NOMO-1 (cell line): ENCODE results near the gene NAIF1.
"Not testable (repeated sequence)": the region's sequence is repeated elsewhere in the genome, so short reads cannot be mapped to it uniquely, and the experiment has no call there.

Experiments
- DNase-seq, 2 experiments: peaks; one replicate each; lab custom pipeline; 2025; ENCODE audit not compliant: unreplicated experiment in 2 of 2; lab: John Stamatoyannopoulos, UW

Gene NAIF1, protein sequence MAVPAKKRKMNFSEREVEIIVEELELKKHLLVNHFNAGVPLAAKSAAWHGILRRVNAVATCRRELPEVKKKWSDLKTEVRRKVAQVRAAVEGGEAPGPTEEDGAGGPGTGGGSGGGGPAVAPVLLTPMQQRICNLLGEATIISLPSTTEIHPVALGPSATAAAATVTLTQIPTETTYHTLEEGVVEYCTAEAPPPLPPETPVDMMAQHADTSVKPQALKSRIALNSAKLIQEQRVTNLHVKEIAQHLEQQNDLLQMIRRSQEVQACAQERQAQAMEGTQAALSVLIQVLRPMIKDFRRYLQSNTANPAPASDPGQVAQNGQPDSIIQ

DNA sequence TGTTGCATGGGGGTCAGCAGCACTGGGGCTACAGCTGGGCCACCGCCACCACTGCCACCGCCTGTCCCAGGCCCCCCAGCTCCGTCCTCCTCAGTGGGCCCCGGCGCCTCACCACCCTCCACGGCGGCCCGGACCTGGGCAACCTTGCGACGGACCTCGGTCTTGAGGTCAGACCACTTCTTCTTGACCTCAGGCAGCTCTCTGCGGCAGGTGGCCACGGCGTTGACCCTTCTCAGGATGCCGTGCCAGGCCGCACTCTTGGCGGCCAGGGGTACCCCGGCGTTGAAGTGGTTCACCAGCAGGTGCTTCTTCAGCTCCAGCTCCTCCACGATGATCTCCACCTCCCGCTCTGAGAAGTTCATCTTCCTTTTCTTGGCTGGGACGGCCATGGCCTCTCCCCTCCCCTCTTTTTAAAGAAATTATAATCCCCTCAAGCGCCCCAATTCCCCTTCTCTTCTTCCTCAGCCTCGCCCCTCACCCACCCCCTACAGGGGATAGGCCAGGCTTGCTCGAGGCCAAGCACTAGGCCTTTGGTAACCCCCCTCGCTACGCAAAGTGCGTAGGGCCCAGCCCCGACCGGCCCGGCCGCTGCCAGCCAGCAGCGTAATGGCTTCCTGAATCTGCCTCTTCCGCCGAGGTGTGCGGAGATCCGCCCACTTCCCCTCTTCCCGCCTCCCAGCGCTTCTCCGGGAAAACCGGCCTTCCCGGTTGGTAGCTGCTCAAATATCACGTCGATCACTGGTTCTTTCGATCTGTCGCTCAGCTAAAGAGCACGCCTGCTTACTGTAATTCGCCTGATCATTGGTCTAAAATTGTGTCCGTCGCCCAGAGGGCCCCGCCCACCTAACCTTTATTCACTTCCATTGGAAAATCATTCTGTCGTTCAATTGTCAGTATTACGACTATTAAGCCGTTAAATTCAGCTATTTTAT lies at the start of gene NAIF1:
Gene NAIF1 (minus strand): TSS at position 608 of the 932 bp plus-strand sequence. CDS start 219 bp downstream, at position 389.
- DNase-seq, result peak; percentile 97 to 99

DNA sequence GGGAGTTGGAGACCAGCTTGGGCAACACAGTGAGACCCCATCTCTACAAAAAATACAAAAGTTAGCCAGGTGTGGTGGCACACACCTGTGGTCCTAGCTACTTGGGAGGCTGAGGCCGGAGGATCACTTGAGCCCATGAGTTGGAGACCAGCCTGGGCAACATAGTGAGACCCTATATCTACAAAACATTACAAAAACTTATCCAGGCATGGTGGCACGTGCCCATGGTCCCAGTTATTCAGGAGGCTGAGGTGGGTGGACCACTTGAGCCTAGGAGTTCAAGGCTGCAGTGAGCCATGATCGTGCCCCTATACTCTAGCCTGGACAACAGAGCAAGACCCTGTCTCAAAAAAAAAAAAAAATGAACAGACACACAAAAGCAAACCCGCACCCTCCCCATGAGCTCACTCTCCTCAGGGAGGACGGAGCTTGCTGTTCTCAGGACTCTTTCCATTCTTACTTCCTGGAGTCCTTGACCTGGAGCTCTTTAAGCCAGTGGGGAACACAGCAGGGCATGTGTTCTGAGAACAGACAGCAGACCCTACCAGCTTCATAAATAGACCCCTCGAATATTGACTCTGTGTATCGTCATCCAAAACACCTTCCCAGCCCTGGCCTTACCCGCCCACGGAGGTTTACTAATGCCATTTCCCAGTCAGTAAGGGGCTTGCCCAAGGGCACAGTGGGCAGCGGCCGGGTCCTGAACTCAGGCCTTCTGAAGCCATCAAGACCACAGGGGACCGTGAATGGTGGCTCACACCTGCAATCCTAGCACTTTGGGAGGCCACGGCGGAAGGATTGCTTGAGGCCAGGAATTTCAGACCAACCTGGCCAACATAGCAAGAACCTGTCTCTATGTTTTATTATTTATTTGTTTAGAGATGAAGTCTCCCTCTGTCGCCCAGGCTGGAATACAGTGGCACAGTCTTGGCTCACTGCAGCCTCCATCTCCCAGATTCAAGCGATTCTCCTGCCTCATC lies 49.3 kb upstream of the NAIF1 start:
- DNase-seq, result no peak

DNA sequence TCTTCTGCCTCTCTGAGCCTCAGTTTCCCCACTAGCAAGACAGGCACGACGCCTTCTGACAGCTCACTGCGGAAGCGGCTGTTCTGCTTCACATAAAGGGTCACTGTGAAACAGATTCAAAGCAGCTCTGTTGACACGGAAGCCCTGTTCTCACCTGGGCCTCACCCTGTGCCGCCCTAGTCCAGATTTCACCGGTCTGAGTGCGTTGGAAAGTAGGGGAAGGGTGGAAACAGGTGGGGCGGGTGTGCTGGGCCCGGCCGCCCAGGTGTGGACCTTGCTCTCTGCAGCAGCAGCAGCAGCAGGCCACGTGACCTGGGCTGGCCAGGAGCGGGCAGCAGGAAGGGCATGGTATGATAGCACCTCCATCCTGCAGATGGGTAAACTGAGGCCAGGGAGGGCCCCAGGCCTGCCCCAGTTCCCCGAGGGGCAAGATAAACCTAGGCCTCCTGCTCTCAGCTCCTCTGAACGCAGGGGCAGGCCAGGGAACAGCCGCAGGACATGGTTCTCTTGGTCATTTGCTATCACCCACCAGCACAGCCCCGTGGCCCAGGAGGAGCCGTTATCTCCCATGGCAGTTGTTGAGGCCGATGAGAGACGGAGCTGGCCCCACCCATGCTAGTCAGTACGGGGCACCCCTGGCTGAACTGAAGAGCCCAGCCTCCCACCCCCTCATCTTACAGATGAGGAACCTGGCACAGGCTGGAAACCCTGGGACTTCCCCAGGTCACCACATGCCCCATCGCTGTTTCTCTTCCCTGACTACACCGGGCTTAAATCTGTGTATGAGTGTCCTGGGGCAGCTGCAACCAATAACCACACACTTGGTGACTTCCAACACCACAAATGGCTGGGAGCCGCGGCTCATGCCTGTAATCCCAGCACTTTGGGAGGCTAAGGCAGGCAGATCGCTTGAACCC lies 48.3 kb upstream of the NAIF1 start:
- no peak for DNase-seq

DNA sequence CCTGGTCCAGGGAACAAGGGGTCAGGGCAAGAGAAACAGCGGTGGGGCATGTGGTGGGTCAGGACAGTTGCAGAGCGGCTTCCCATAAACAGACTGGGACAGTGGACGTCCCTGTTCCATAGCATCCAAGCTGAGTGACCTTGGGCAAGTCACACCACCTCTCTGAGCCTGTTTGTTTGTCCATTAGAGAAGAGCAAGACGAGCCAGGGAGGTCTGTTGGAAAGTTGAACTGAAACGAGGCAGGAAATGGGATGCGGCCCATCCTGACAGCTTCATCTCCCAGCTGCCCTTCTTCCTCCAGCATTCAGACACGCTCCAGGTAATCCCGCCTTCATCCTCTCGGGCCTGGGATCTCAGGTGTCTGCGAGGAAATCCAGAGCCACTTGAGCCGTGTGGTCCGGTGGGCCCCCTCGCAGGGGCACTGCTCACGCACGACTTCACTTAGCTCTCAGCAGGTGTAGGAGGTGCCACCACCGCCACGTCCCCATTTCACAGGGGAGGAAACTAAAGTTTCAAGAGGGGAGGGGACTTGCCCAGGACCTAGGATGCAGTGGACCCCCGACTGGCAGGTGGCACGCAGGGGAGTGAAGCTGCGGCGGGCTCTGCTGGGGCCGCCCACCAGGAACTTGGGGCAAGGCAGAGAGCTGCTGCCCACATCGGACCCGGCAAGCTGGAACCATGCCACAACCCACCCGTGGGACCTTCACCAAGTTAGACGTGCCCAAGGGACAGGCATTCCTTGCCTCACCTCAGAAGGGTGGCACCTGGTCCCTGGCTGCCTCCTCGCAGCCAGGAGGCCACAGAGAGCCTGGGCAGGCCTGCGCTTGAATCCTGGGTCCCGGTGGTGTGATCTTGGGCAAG lies 47.4 kb upstream of the NAIF1 start:
- DNase-seq, result no peak

DNA sequence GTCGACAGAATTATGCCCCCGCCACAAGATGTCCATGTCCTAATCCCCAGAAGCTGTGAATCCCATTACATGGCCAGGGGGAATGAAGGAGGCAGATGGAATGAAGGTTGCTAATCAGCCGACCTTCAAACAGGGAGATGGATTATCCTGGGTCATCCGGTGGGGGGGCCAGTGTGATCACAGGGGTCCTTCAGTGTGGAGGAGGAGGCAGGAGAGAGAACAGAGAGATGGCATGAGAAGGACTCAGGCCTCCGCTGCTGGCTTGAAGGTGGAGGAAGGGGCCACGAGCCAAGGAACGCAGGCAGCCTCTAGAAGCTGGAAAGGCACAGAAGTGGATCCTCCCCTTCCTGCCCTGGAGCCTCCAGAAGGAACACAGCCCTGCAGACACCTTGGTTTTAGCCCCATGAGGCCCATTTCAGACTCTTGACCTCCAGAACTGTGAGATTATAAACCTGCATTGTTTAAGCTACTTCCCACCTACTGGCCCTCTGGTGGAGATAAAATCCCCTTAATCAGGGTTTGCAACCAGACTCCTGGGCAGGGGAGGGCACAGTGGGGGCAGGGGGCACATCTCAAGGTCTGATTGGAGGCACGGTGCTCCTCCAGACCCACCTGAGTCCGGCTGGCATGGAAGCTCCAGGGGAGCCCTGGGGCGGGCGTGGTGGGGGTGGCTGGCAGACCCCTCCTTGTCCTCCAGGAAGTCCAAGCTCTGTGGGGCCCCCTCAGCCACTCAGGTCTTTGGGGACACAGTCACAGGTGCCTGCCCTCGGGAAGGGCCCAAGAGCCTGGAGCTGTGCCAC lies 46.6 kb upstream of the NAIF1 start:
- DNase-seq, result no peak

DNA sequence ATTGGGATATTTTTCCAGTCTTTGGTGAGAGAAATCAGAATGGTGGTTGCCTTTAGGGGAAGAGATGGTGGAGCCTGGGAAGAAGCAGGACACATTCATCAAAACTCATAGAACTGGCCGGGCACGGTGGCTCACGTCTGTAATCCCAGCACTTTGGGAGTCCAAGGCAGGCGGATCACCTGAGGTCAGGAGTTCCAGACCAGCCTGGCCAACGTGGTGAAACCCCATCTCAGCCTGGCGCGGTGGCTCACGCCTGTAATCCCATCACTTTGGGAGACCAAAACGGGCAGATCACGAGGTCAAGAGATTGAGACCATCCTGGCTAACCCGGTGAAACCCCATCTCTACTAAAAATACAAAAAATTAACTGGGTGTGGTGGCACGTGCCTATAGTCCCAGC lies 44.6 kb upstream of the NAIF1 start:
- DNase-seq, result not testable (repeated sequence)

DNA sequence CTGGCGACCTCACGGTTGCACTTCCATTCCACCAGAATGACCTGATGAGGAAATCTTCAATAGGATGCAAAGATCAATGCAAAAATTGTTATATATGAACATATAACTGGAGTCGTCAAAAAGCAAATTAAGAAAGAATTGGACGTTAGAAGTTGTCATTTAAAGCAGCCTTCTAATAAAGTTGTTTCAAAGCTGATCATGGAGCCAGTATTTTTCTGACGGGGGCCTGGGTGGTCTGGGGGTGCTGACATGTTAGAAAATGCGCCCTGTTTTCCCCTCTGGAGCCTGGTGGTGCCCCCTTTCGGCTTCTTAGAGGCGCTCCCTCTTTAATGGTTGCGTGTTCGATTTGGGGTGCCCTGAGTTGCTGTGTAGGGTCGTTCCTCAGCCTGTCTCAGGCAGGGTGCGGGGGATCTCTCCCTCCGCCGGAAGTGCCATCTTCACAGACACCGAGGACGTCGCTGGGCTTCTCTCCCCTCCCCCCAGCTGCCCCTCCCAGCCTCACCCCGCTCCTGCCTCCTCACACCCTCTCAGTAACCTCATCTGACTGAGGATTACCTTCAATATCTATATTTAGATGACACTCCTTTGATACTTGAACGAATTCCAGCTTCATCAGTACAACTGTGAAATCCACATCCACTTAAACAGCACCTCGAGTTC lies 42.1 kb upstream of the NAIF1 start:
- no peak for DNase-seq

DNA sequence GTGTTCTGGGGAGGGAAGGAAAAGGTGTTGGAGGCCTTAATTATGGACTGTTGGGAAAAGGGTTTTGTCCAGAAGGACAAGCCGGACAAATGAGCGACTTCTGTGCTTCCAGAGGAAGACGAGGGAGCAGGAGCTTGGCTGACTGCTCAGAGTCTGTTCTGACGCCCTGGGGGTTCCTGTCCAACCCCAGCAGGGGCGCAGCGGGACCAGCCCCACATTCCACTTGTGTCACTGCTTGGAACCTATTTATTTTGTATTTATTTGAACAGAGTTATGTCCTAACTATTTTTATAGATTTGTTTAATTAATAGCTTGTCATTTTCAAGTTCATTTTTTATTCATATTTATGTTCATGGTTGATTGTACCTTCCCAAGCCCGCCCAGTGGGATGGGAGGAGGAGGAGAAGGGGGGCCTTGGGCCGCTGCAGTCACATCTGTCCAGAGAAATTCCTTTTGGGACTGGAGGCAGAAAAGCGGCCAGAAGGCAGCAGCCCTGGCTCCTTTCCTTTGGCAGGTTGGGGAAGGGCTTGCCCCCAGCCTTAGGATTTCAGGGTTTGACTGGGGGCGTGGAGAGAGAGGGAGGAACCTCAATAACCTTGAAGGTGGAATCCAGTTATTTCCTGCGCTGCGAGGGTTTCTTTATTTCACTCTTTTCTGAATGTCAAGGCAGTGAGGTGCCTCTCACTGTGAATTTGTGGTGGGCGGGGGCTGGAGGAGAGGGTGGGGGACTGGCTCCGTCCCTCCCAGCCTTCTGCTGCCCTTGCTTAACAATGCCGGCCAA lies 41.3 kb upstream of the NAIF1 start:
- DNase-seq, result no peak

DNA sequence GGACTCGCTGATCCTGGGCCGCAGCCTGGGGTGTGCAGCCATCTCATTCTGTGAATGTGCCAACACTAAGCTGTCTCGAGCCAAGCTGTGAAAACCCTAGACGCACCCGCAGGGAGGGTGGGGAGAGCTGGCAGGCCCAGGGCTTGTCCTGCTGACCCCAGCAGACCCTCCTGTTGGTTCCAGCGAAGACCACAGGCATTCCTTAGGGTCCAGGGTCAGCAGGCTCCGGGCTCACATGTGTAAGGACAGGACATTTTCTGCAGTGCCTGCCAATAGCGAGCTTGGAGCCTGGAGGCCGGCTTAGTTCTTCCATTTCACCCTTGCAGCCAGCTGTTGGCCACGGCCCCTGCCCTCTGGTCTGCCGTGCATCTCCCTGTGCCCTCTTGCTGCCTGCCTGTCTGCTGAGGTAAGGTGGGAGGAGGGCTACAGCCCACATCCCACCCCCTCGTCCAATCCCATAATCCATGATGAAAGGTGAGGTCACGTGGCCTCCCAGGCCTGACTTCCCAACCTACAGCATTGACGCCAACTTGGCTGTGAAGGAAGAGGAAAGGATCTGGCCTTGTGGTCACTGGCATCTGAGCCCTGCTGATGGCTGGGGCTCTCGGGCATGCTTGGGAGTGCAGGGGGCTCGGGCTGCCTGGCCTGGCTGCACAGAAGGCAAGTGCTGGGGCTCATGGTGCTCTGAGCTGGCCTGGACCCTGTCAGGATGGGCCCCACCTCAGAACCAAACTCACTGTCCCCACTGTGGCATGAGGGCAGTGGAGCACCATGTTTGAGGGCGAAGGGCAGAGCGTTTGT lies 40.5 kb upstream of the NAIF1 start:
- DNase-seq, result no peak

DNA sequence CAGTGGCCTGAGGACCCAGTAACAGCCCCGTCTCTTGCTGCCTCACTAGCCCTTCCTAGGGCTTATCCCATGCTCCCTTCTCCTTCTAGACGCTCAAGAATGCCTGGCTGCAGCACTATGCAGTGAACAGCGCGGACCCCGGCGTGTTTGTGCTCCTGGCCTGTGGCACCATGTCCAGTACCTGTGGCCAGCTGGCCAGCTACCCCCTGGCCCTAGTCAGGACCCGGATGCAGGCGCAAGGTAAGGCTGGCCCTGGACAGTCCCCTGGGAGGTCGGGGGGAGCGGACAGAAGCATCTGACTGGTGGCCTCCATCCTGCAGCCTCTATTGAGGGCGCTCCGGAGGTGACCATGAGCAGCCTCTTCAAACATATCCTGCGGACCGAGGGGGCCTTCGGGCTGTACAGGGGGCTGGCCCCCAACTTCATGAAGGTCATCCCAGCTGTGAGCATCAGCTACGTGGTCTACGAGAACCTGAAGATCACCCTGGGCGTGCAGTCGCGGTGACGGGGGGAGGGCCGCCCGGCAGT lies 39.9 kb upstream of the NAIF1 start:
- DNase-seq, result no peak

DNA sequence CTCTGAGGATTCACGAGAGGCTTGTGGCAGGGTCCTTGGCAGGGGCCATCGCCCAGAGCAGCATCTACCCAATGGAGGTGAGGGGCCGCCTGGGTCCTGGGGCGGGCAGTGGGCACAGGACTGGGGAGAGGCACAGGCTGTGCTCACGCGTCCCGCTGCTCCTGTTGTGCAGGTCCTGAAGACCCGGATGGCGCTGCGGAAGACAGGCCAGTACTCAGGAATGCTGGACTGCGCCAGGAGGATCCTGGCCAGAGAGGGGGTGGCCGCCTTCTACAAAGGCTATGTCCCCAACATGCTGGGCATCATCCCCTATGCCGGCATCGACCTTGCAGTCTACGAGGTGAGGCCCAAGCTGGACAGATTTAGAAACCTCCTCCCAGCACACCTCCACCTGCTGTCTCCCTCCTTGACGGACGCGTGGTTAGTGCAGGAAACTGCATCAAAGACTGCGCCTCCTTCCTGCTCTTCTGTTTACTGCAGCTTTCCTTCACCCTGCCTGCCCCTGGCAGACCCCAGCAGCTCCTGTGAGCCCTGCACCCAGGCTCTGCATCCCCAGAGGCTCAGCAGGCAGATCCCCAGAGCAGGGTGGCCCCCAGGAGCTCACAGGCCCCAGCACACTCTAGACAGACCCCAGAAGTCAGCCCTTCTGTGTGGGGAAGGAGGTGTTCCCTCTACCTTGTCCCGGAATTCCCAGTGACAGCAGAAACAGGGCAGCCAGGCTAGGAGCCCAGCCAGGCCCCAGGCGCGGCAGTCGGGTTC lies 39.2 kb upstream of the NAIF1 start:
- no peak for DNase-seq

DNA sequence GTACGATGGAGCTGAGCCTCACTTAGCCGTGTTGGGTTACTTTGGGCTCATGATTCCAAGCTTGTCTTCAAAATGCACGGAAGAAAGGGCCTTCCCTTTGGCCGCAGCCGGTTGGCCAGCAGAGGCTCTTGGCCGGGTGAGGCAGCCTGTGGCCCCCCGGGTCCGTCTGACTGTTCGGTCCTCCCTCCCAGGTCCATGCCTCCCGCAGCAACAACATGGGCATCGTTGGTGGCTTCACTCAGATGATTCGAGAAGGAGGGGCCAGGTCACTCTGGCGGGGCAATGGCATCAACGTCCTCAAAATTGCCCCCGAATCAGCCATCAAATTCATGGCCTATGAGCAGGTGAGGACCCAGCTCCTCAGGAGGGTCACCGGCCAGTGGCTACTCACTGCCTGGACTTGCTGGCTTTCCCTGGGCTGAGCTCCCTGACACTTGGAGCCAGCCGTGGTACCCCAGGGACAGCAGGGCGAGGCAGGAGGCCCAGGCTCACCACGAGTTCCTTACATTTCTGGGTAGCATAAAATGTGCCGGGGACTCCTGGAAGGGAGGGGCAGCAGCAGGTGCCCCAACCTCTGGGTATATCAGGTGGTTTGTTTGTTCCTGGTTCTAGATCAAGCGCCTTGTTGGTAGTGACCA lies 38.5 kb upstream of the NAIF1 start:
- DNase-seq, result no peak

DNA sequence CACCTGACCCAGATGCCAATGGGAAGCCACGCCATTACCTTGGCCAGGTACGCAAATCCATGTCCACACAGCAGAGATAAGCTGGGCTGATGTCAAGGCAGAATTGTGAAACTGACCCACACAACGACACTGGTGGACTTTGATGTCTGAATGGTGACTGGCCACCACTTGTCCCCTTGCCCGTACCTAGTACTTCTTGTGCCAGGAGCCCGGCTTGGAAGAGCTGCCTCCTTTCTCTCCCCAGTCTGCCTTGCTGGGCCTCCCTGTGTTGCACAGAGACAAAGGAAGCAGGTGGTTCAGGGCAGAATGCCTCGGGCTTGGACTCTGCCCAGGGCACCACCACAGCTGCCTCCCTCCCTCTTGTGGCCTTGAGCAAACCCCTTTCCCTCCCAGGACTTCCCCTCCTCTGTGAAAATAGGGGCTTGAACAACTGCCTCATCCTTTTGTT lies 37.1 kb upstream of the NAIF1 start:
- DNase-seq, result no peak

DNA sequence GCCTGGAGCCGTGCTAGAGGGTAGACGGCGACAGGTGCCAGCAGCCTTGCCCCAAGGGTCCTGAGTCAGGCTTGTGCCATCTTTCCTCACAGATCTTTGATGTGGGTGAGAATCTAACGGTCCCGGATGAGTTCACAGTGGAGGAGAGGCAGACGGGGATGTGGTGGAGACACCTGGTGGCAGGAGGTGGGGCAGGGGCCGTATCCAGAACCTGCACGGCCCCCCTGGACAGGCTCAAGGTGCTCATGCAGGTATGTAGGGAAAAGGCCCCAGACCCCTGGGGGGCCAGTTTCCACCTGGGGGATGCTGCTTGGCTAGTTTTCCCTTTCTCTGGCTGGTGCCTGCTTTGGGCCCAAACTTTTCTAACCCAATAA lies 36.5 kb upstream of the NAIF1 start:
- DNase-seq, result no peak
